H9 (cell line): ENCODE data around the gene FLT1. TPM values are rescaled to one million over a fixed set of nuclear protein-coding genes. Genes with fewer than 3 reads are reported as not detected.
A peak's percentile ranks its signal among the peaks of the same experiment; 100 is the strongest.

Experiments used
- DNase-seq: peaks from one replicate; pipeline ENCODE4 v3.0.0-alpha.2; 2017
- H2AFZ ChIP-seq: one replicate; pipeline ENCODE4 v1.6.1; 2013; ENCODE audit warnings: mild to moderate bottlenecking, low read length, control low read depth, moderate library complexity
- H2AK5ac ChIP-seq: 2 replicates; pipeline ENCODE4 v1.6.1; 2013; ENCODE audit warnings: low read length, control low read depth, mixed read lengths; ENCODE audit not compliant: insufficient read length
- H2BK120ac ChIP-seq: one replicate; pipeline ENCODE4 v1.6.1; 2013; ENCODE audit warnings: low read depth, mild to moderate bottlenecking, low read length, control low read depth, inconsistent platforms; ENCODE audit not compliant: poor library complexity, severe bottlenecking
- H2BK12ac ChIP-seq: 2 replicates; pipeline ENCODE4 v1.6.1; 2013; ENCODE audit warnings: low read length, control low read depth, mixed read lengths, low read depth; ENCODE audit not compliant: insufficient read length
- H2BK15ac ChIP-seq: 2 replicates; pipeline ENCODE4 v1.6.1; 2013; ENCODE audit warnings: low read depth, low read length, control low read depth
- H2BK20ac ChIP-seq: one replicate; pipeline ENCODE4 v1.6.1; 2013; ENCODE audit warnings: low read depth, mild to moderate bottlenecking, low read length, control low read depth, inconsistent platforms; ENCODE audit not compliant: poor library complexity, severe bottlenecking
- H2BK5ac ChIP-seq: 2 replicates; pipeline ENCODE4 v1.6.1; 2013; ENCODE audit warnings: low read length, control low read depth, mixed read lengths; ENCODE audit not compliant: insufficient read length
- H3K14ac ChIP-seq: 2 replicates; pipeline ENCODE4 v1.6.1; 2013; ENCODE audit warnings: low read length, control low read depth; ENCODE audit not compliant: insufficient read depth
- H3K18ac ChIP-seq: 2 replicates; pipeline ENCODE4 v1.6.1; 2013; ENCODE audit warnings: low read depth, mild to moderate bottlenecking, mixed read lengths, low read length, control low read depth; ENCODE audit not compliant: insufficient read length
- H3K23ac ChIP-seq: 2 replicates; pipeline ENCODE4 v1.6.1; 2013; ENCODE audit warnings: low read length, control low read depth, mixed read lengths, low read depth; ENCODE audit not compliant: insufficient read length
- H3K23me2 ChIP-seq: 2 replicates; pipeline ENCODE4 v1.6.1; 2013; ENCODE audit warnings: low read depth, mild to moderate bottlenecking, mixed read lengths, low read length, control low read depth; ENCODE audit not compliant: insufficient read length, poor library complexity, severe bottlenecking
- H3K27ac ChIP-seq: 2 replicates; pipeline ENCODE4 v1.5.1; 2013; ENCODE audit warnings: low read length, control low read depth, mixed read lengths, low read depth; ENCODE audit not compliant: insufficient read length
- H3K27me3 ChIP-seq: 2 replicates; pipeline ENCODE4 v1.6.1; 2013; ENCODE audit warnings: low read length, control low read depth, inconsistent platforms; ENCODE audit not compliant: insufficient read depth
- H3K4ac ChIP-seq: 2 replicates; pipeline ENCODE4 v1.6.1; 2013; ENCODE audit warnings: low read depth, mild to moderate bottlenecking, control low read depth, inconsistent platforms, low read length, moderate library complexity
- H3K4me1 ChIP-seq: 2 replicates; pipeline ENCODE4 v1.6.1; 2013; ENCODE audit warnings: low read length, control low read depth, inconsistent platforms; ENCODE audit not compliant: insufficient read depth
- H3K4me2 ChIP-seq: 2 replicates; pipeline ENCODE4 v1.6.1; 2013; ENCODE audit warnings: low read length, control low read depth, mixed read lengths; ENCODE audit not compliant: insufficient read length, insufficient read depth
- H3K56ac ChIP-seq: 2 replicates; pipeline ENCODE4 v1.6.1; 2013; ENCODE audit warnings: low read depth, mild to moderate bottlenecking, mixed read lengths, low read length, control low read depth; ENCODE audit not compliant: insufficient read length
- H3K79me1 ChIP-seq: 2 replicates; pipeline ENCODE4 v1.6.1; 2013; ENCODE audit warnings: low read depth, mild to moderate bottlenecking, moderate library complexity, low read length, control low read depth, inconsistent platforms; ENCODE audit not compliant: insufficient read depth, poor library complexity, severe bottlenecking
- H3K79me2 ChIP-seq: 2 replicates; pipeline ENCODE4 v1.6.1; 2013; ENCODE audit warnings: low read length, control low read depth, inconsistent platforms; ENCODE audit not compliant: insufficient read depth
- H3K9ac ChIP-seq: 2 replicates; pipeline ENCODE4 v1.6.1; 2013; ENCODE audit warnings: low read length, control low read depth, mixed read lengths; ENCODE audit not compliant: insufficient read length; ENCODE audit errors: extremely low read depth
- H3K9me3 ChIP-seq: one replicate; pipeline ENCODE4 v1.6.1; 2013; ENCODE audit warnings: low read depth, low read length, inconsistent platforms; ENCODE audit not compliant: control insufficient read depth
- H3T11ph ChIP-seq: one replicate; pipeline ENCODE4 v1.6.1; 2013; ENCODE audit warnings: mild to moderate bottlenecking, low read length, control low read depth, inconsistent platforms
- H4K20me1 ChIP-seq: one replicate; pipeline ENCODE4 v1.6.1; 2013; ENCODE audit not compliant: control insufficient read depth, insufficient read length, insufficient read depth
- H4K5ac ChIP-seq: 2 replicates; pipeline ENCODE4 v1.6.1; 2013; ENCODE audit warnings: low read depth, mild to moderate bottlenecking, mixed read lengths, low read length, control low read depth; ENCODE audit not compliant: insufficient read length
- H4K8ac ChIP-seq: replicated peaks from 2 replicates; pipeline ENCODE4 v1.6.1; 2013; ENCODE audit warnings: low read length, control low read depth, mixed read lengths, low read depth; ENCODE audit not compliant: insufficient read length
- H4K91ac ChIP-seq: 2 replicates; pipeline ENCODE4 v1.6.1; 2013; ENCODE audit warnings: low read depth, mild to moderate bottlenecking, moderate library complexity, mixed read lengths, low read length, control low read depth; ENCODE audit not compliant: insufficient read length
- H3K27ac Mint-ChIP-seq, 3 experiments: 2 replicates in 2 of 3; 3 replicates in 1 of 3; pipeline ENCODE4 v1.8.0; 2020 to 2021; ENCODE audit warnings: mixed read lengths in 3 of 3, mild to moderate bottlenecking in 1 of 3, moderate library complexity in 1 of 3
- H3K27me3 Mint-ChIP-seq: 2 replicates; pipeline ENCODE4 v1.8.0; 2021; ENCODE audit warnings: low read depth, mild to moderate bottlenecking, moderate library complexity, mixed read lengths
- H3K36me3 Mint-ChIP-seq, 3 experiments: 2 replicates in 2 of 3; 3 replicates in 1 of 3; pipeline ENCODE4 v1.8.0; 2020 to 2021; ENCODE audit warnings: low read depth in 3 of 3, mixed read lengths in 3 of 3; ENCODE audit not compliant: insufficient read depth in 1 of 3
- H3K4me1 Mint-ChIP-seq, 2 experiments: 2 replicates each; pipeline ENCODE4 v1.8.0; 2020; ENCODE audit warnings: mixed read lengths in 2 of 2
- H3K4me3 Mint-ChIP-seq, 2 experiments: 2 replicates in 1 of 2; 3 replicates in 1 of 2; pipeline ENCODE4 v1.8.0; 2020 to 2021; ENCODE audit warnings: mild to moderate bottlenecking in 2 of 2, mixed read lengths in 2 of 2, moderate library complexity in 1 of 2
- H3K9me3 Mint-ChIP-seq, 2 experiments: 2 replicates in 1 of 2; 3 replicates in 1 of 2; pipeline ENCODE4 v1.8.0; 2020; ENCODE audit warnings: mild to moderate bottlenecking in 2 of 2, mixed read lengths in 2 of 2, moderate library complexity in 1 of 2
- CTCF ChIP-seq: fragments of 200-600 bp; sonication (generic); conservative IDR thresholded peaks from 3 replicates; pipeline ENCODE4 v1.8.0; 2021; ENCODE audit warnings: antibody characterized with exemption, mild to moderate bottlenecking
- whole genome bisulfite sequencing: extraction: QIAGEN DNeasy Blood & Tissue Kit; methylation state at CpG from one replicate; pipeline ENCODE4 v1.1.7; 2013; ENCODE audit warnings: missing lambda C conversion rate, low lambda C conversion rate, mixed read lengths; ENCODE audit not compliant: insufficient read length; ENCODE audit errors: extremely low coverage; 5-methylcytosine and 5-hydroxymethylcytosine counted together
- total RNA-seq: library from RNA; stranded (reverse); gene quantifications from 2 replicates; pipeline ENCODE4 v1.2.1, GENCODE V29; 2021

The FLT1 gene
- total RNA-seq, 1 experiment from 2014 or later: 84.1 TPM

- peaks cover 38 to 67% (median 59%) of the 10 kb centered on the region in 3 experiments for H3K36me3 Mint-ChIP-seq
- no peaks in the 10 kb centered on the region for H3K9me3 Mint-ChIP-seq
- Histone ChIP-seq H3K79me2 (no peaks in the 10 kb centered on the region), H4K91ac (no peak overlapping the region), H3K23ac (no peak overlapping the region), H3K9ac (no peak overlapping the region), H2BK5ac (no peak overlapping the region), H2BK120ac (no peak overlapping the region), H3K18ac (no peak overlapping the region), H3K4me2 (no peak overlapping the region), H2BK20ac (no peak overlapping the region), H2BK15ac (no peak overlapping the region), H3K56ac (no peak overlapping the region), H3K4me1 (peaks cover 23% of the 10 kb centered on the region; the same call in 1 of the 2 replicates), H2AK5ac (no peak overlapping the region), H3K23me2 (no peaks in the 10 kb centered on the region), H2BK12ac (no peak overlapping the region), H4K5ac (no peak overlapping the region), H3K9me3 (no peaks in the 10 kb centered on the region), H3K27ac (no peak overlapping the region), H3T11ph (no peak overlapping the region), H3K4ac (no peak overlapping the region), H3K79me1 (no peaks in the 10 kb centered on the region), H2AFZ (no peak overlapping the region), H4K8ac (no peak overlapping the region), H3K14ac (no peak overlapping the region), H3K27me3 (no peaks in the 10 kb centered on the region), H4K20me1 (no peaks in the 10 kb centered on the region)
- WGBS: no CpG with 5 or more reads among the region's 11 CpGs
- H3K4me3 Mint-ChIP-seq: no peak overlapping the region
- H3K4me1 Mint-ChIP-seq: peaks cover 84 to 87% of the 10 kb centered on the region in 2 experiments
- DNase-seq: no peak
- H3K27ac Mint-ChIP-seq: peak overlapping the region; percentile 13 to 95 (median 57); a peak in 6 of 7 replicates
- H3K27me3 Mint-ChIP-seq: no peaks in the 10 kb centered on the region
- no peak for TF ChIP-seq CTCF
Measured at GRCh38 chr13:28432816-28433560, 61.9 kb downstream of the FLT1 start.
